ENCODE data around the gene KEL.

- TF ChIP-seq SIN3A (IDR thresholded peaks at IDR 0.05; ENCODE audit: borderline replicate concordance, insufficient read depth, low read length) (no peak), POLR2AphosphoS5 (IDR thresholded peaks at IDR 0.05; ENCODE audit: low read depth, low read length) (no peak), FOXP2 (optimal IDR thresholded peaks at IDR 0.05; ENCODE audit: borderline replicate concordance, extremely low read depth, extremely low read length, insufficient read depth) (no peak)
These were observed 22.1 kb upstream of the KEL start for GRCh38 chr7:142984297-142984696.
